Activated T-cell treated with anti-CD3 and anti-CD28 coated beads, Interleukin-2, amount 50 U/mL, for 72 hours (primary cell): Measurements from ENCODE around the gene VEZF1. TPM values are rescaled to one million over a fixed set of nuclear protein-coding genes. Genes with fewer than 3 reads are reported as not detected.

Experiments
- total RNA-seq, 2 donors: library from RNA; stranded (reverse); gene quantifications; one replicate each; pipeline ENCODE4 v1.2.3, GENCODE V29; 2022

The VEZF1 gene
- total RNA-seq, 2 donors from 2014 or later: 42.6 to 44.6 TPM

Other genes starting within 250 kb of the VEZF1 start
- gene CCDC182, start 243.0 kb downstream of the VEZF1 start, total RNA-seq: not detected
- gene MRPS23, start 138.2 kb downstream of the VEZF1 start, total RNA-seq: 10 to 100 TPM; 43.4 to 52.7 TPM
- gene CUEDC1, start 32.8 kb downstream of the VEZF1 start, total RNA-seq: 1 to 10 TPM; 1.1 to 1.4 TPM
- 100 to 1,000 TPM; 233 to 281 TPM for gene SRSF1, start 19.0 kb upstream of the VEZF1 start, total RNA-seq
- 10 to 100 TPM; 32.9 to 37.7 TPM for gene DYNLL2, start 95.2 kb upstream of the VEZF1 start, total RNA-seq
- gene OR4D1, start 160.1 kb upstream of the VEZF1 start, total RNA-seq: under 1 TPM; 0.34 to 0.35 TPM
- gene OR4D2, start 178.7 kb upstream of the VEZF1 start, total RNA-seq: not detected
- not detected for gene EPX, start 204.5 kb upstream of the VEZF1 start, total RNA-seq
- gene MKS1, start 231.0 kb upstream of the VEZF1 start, total RNA-seq: 10 to 100 TPM; 25.7 to 35.2 TPM